Activated T-cell treated with anti-CD3 and anti-CD28 coated beads, Interleukin-2, amount 50 U/mL, for 72 hours (primary cell): Measurements from ENCODE around the gene CCNB3. TPM values are rescaled to one million over a fixed set of nuclear protein-coding genes. Genes with fewer than 3 reads are reported as not detected.
"Not testable (repeated sequence)": the region's sequence is repeated elsewhere in the genome, so short reads cannot be mapped to it uniquely, and the experiment has no call there.

Experiments used
- ATAC-seq, 2 donors: fragments of 150-1000 bp; cut with Tn5 transposase; replicated peaks in 1 of 2; 2 replicates each; pipeline ENCODE4 v1.10.0; 2021; ENCODE audit warnings: moderate library complexity in 2 of 2, mild to moderate bottlenecking in 1 of 2
- DNase-seq, 2 donors: peaks; one replicate each; pipeline ENCODE4 v3.0.0; 2021 to 2022; ENCODE audit warnings: mixed read lengths in 1 of 2
- H3K27ac Mint-ChIP-seq: one replicate; pipeline ENCODE4 v1.8.0; 2022; ENCODE audit warnings: mild to moderate bottlenecking, moderate library complexity, mixed read lengths
- H3K27me3 Mint-ChIP-seq: one replicate; pipeline ENCODE4 v1.8.0; 2022; ENCODE audit warnings: low read depth, mixed read lengths
- H3K36me3 Mint-ChIP-seq, 2 donors: one replicate each; pipeline ENCODE4 v1.8.0; 2022; ENCODE audit warnings: mixed read lengths in 2 of 2, mild to moderate bottlenecking in 1 of 2; ENCODE audit not compliant: insufficient read depth in 2 of 2
- H3K4me1 Mint-ChIP-seq: one replicate; pipeline ENCODE4 v1.8.0; 2022; ENCODE audit warnings: low read depth, mixed read lengths
- H3K4me3 Mint-ChIP-seq, 2 donors: one replicate each; pipeline ENCODE4 v1.8.0; 2022; ENCODE audit warnings: mild to moderate bottlenecking in 2 of 2, mixed read lengths in 2 of 2, moderate library complexity in 2 of 2
- H3K9me3 Mint-ChIP-seq, 2 donors: one replicate each; pipeline ENCODE4 v1.8.0; 2022; ENCODE audit warnings: mixed read lengths in 2 of 2
- total RNA-seq, 2 donors: library from RNA; stranded (reverse); gene quantifications; one replicate each; pipeline ENCODE4 v1.2.3, GENCODE V29; 2022

The CCNB3 gene
- total RNA-seq, 2 donors from 2014 or later: 0.35 to 0.50 TPM

DNA sequence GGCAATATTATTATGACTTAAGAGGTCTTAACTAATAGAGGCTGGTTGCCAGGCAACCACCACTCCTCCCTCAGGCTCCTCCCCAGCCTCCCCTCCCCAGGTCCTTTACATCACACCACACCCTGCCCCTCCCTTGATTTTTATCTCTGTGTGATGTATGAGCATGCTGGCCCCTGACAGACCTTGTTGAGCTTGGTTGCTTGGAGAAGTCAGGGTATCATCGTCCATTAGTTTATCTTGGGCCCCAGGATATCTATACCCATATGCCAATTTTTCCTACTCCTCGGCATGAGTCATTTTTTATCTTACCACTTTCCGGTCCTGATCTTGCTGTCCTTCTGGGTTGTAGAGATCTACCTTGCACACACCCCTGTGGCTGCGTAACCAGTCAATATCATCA lies 6.2 kb upstream of the CCNB3 start:
- Mint-ChIP-seq H3K27ac (no peak overlapping the region), H3K27me3 (peaks cover 46% of the 10 kb centered on the region), H3K4me1 (no peaks in the 10 kb centered on the region), H3K36me3 (no peaks in the 10 kb centered on the region), H3K4me3 (no peak overlapping the region), H3K9me3 (no peaks in the 10 kb centered on the region)
- DNase-seq: no peak
- ATAC-seq: no peak

DNA sequence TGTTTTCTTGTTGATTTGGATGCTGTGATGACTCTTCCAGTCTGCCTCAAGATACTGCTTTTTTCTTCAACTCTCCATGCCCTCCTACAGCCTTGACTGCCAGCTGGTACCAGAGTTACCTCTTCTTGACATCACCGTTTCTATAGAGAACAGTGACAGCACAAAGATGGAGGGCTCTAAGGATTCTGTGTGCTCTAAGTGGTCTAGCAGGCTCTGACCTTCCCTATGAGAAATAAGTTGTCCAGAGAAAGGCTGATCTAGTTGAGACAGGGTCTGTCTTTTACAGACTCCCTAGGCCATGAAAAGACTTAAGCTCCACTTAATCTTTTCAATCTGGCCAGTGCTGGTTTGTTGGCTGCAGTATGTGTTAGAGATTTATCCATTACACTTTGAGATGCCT lies 3.7 kb upstream of the CCNB3 start, which contains the start of gene AKAP4:
Gene AKAP4 (minus strand): TSS at position 101 of the 400 bp plus-strand sequence. CDS start 118 bp downstream, outside the sequence.
- Mint-ChIP-seq H3K9me3 (no peaks in the 10 kb centered on the region), H3K4me3 (no peak within 1 kb of the TSS), H3K27ac (peak within 1 kb of the TSS; percentile 76), H3K4me1 (peaks cover 6% of the 10 kb centered on the region), H3K36me3 (no peaks in the 10 kb centered on the region), H3K27me3 (peaks cover 33% of the 10 kb centered on the region)
- ATAC-seq (no peak), DNase-seq (no peak)

DNA sequence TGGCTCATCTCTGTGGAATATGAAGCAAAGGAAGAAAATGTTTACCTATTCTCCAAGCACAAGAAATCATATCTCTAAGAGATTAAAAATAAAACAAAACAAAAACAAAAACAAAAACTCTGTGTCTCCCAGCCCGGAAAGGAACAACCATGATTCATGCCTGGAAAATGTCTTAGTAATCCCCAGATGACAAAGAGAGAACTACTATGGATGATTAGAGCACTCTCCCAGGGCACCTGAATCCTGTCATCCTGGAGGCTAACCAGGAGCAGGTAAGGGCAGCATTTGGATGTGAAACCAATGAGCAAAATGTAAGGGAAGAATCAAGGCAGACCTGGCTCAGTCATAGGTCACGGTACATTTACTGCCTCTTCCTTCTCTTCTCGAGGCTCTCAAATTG lies 2.0 kb upstream of the CCNB3 start:
- DNase-seq (no peak), ATAC-seq (no peak)
- Mint-ChIP-seq H3K4me3 (no peak overlapping the region), H3K27me3 (peaks cover 21% of the 10 kb centered on the region), H3K9me3 (no peaks in the 10 kb centered on the region), H3K4me1 (peaks cover 6% of the 10 kb centered on the region), H3K27ac (no peak overlapping the region), H3K36me3 (no peaks in the 10 kb centered on the region)

DNA sequence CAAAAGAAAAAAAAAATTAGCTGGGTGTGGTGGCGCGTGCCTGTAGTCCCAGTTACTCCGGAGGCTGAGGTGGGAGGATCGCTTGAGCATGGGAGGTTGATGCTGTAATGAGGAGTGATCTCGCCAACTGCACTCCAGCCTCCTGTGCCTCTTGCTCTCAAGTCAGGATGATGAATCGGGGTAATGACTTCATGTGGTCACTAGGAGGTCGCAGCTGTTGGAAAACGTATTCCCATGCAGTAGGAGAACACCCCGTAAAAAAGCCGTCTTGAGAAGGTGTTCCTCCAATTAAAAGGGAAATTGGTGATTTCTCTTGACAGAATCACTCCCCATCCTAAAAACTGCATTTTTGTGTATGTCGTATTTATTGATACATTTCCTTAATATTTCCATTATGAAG lies 2.2 kb downstream of the CCNB3 start:
- Mint-ChIP-seq H3K36me3 (no peaks in the 10 kb centered on the region), H3K4me3 (no peak overlapping the region), H3K4me1 (peaks cover 6% of the 10 kb centered on the region), H3K27me3 (peaks cover 10% of the 10 kb centered on the region), H3K9me3 (no peaks in the 10 kb centered on the region), H3K27ac (peak overlapping the region; percentile 38)
- no peak for DNase-seq
- ATAC-seq: no peak

DNA sequence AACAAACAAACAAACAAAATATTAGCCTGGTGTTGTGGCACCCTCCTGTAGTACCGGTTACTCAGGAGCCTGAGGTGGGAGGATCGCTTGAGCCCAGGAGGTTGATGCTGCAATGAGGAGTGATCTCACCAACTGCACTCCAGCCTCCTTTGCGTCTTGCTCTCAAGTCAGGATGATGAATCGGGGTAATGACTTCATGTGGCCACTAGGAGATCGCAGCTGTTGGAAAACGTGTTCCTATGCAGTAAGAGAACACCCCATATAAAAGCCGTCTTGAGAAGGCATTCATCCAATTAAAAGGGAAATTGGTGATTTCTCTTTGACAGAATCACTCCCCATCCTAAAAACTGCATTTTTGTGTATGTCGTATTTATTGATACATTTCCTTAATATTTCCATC lies 6.9 kb downstream of the CCNB3 start:
- no peak for DNase-seq
- no peak overlapping the region for H3K27ac Mint-ChIP-seq
- no peaks in the 10 kb centered on the region for H3K36me3 Mint-ChIP-seq
- H3K4me1 Mint-ChIP-seq: no peaks in the 10 kb centered on the region
- no peak overlapping the region for H3K4me3 Mint-ChIP-seq
- no peaks in the 10 kb centered on the region for H3K9me3 Mint-ChIP-seq
- no peak for ATAC-seq
- peaks cover 17% of the 10 kb centered on the region for H3K27me3 Mint-ChIP-seq

DNA sequence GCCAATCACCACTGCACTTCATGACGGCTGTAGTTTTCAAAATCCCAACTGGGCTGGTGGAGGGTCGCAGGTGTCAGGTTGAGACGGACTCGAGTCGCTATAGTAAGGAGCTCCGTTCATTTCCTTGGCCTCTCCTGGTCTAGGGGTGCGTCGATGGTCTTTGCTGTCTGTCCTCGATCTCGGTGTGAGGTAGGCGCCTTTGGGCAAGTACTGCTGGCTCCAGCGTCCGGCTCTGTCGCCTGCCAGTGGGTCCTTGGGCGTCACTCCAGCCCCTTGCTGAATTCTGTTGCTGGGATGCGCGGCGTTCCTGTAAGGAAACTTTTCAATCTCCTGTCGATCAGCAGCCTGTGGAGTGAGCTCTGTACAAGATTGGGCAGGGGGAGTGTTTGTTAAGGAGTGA lies 76.7 kb downstream of the CCNB3 start:
- no peak overlapping the region for H3K27ac Mint-ChIP-seq
- H3K4me1 Mint-ChIP-seq: no peaks in the 10 kb centered on the region
- DNase-seq (no peak), ATAC-seq (no peak)
- no peaks in the 10 kb centered on the region for H3K36me3 Mint-ChIP-seq
- H3K4me3 Mint-ChIP-seq: no peak overlapping the region
- no peaks in the 10 kb centered on the region for H3K9me3 Mint-ChIP-seq
- peaks cover 28% of the 10 kb centered on the region for H3K27me3 Mint-ChIP-seq

DNA sequence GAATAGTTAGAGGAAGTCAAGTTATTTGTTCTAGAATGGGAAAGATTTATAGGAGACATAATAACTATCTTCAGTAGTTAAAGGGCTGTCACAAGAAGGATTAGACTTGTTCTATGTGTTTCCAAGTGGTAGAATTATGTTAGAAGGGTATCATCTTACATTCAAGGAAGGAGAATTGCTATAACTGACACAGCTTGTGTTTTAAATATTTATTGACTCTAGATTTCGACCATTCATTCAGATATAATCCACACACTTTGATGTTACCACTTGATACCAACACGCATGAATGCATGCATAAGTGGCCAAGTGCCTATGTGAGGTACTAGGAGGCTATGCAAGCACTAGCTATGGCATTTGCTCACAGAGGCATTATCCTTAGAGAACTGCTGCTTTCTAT lies 122.7 kb downstream of the CCNB3 start:
- ATAC-seq (no peak), DNase-seq (no peak)
- Mint-ChIP-seq H3K27ac (no peak overlapping the region), H3K36me3 (no peaks in the 10 kb centered on the region), H3K4me1 (no peaks in the 10 kb centered on the region), H3K4me3 (no peak overlapping the region), H3K27me3 (peaks cover 18% of the 10 kb centered on the region), H3K9me3 (no peaks in the 10 kb centered on the region)

DNA sequence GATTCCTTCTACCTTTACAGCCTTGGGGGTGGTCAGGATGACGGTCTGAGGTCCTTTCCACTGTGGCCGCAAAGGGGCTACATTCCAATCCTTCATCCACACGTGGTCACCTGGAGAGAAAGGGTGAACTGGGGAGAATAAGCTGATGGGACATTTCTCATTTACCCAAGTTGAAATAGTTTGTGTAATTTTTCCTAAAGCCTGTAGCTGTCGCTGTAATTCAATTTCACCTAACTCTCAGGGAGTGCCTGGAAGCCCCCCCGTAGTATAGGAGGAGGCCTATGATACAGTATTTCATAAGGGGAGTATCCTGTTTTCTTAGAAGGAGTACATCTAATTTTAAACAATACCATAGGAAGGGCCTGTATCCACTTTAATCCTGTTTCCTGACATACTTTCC lies 128.1 kb downstream of the CCNB3 start:
- ATAC-seq, H3K4me1 Mint-ChIP-seq, H3K27me3 Mint-ChIP-seq: not testable (repeated sequence)

DNA sequence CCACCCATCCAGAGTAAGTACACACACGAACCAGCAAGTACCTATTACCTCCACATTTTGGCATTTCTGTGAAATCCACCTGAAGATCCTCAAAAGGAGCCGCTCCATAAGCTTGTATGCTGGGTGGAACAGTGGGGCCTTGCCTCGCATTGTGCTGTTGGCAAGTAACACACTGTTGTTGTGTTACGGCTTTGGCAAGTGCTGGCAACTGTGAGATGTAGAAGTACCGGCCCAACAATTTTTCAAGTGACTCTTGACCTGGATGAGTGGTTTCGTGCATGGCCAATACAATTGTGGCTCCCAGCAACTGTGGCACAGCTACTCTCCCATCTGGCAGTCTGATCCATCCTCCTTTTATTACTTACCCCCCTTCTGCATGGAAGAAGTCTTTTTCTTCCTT lies 128.7 kb downstream of the CCNB3 start:
- Mint-ChIP-seq H3K36me3 (no peaks in the 10 kb centered on the region), H3K9me3 (peaks cover 0 to 1% of the 10 kb centered on the region in 2 donors), H3K27ac (no peak overlapping the region), H3K4me1 (no peaks in the 10 kb centered on the region), H3K4me3 (no peak overlapping the region), H3K27me3 (no peaks in the 10 kb centered on the region)
- DNase-seq (no peak), ATAC-seq (no peak)

More for the DNA sequence above, 128.1 kb downstream of the CCNB3 start:
- not testable (repeated sequence) for H3K9me3 Mint-ChIP-seq, DNase-seq, H3K27ac Mint-ChIP-seq, H3K36me3 Mint-ChIP-seq, H3K4me3 Mint-ChIP-seq

DNA sequence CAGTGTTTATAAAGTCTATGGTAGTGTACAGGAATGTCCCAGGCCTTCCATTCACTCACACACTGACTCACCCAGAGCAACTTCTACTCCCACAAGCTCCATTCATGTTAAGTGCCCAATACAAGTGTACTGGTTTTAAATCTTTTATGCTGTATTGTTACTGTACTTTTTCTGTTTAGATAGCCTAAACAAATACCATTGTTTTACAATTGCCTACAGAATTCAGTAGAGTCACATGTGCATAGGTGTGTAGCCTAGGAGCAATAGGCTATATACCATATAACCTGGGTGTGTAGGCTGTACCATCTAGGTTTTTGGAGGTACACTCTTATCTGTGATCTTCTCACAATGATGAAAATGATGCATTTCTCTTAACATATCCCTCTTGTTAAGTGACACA lies 139.4 kb downstream of the CCNB3 start:
- Mint-ChIP-seq H3K27me3 (peaks cover 22% of the 10 kb centered on the region), H3K36me3 (no peaks in the 10 kb centered on the region), H3K4me3 (no peak overlapping the region), H3K4me1 (no peaks in the 10 kb centered on the region), H3K27ac (no peak overlapping the region), H3K9me3 (no peaks in the 10 kb centered on the region)
- DNase-seq: no peak
- ATAC-seq: no peak

DNA sequence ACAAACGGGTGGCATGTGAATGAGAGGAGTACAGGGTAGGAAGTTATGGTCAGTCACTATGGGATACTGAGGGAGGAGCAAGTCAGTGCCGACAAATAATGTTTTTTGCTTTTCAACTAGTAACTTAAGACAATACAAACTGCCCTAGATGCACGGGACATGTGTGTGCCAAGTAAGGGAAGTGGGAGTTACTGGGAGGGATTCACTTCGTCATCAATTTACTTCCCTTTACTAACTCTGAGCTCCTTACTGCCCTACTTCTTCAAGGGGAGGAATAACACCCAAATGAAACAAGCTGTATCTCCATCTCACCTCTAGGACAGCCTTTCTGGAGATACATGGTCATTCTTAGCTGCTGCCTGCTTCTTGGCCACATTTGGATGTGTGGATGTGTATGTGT lies 168.4 kb downstream of the CCNB3 start:
- Mint-ChIP-seq H3K9me3 (no peaks in the 10 kb centered on the region), H3K36me3 (no peaks in the 10 kb centered on the region), H3K27ac (no peak overlapping the region), H3K4me1 (no peaks in the 10 kb centered on the region), H3K27me3 (peaks cover 28% of the 10 kb centered on the region), H3K4me3 (no peak overlapping the region)
- DNase-seq: no peak
- ATAC-seq: no peak

DNA sequence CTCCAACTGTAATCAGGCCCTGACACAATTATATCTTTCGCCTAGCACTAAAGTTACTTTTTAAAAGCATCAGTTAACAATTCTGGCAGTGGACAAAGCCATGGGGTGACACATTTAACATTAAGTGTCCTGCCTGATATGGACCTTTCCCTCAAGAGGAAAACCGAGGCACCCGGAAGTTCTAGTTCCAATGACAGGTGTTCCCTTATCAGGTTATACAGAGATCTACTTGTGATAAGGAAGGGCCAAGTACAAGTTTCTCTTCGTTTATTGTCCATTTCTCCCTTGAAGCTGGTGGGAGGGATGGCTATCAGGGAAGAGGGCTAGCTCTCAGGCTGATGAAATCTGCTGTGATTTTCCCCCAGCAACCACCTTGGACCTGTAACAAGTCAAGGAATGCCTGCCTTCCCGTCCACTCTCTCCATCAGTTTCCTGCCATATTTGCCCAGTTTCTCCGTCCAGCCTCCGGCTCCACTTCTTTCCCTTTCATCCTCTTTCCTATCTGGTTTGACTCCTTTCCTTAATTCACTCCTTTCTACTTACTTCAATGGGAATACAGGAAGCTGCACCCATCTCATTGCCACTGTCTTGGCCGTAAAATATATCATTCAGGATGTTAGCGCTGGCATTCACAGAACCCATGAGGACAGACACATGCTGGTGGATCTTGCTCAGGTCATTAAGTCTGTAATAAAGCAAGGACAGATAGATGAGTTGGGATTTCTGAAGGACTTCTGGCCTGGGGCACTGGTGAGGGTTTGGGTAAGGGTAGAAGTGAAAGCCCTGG lies 171.1 kb downstream of the CCNB3 start:
- DNase-seq (no peak), ATAC-seq (no peak)
- Mint-ChIP-seq H3K36me3 (no peaks in the 10 kb centered on the region), H3K27ac (no peak overlapping the region), H3K4me3 (no peak overlapping the region), H3K27me3 (peaks cover 17% of the 10 kb centered on the region), H3K9me3 (no peaks in the 10 kb centered on the region), H3K4me1 (no peaks in the 10 kb centered on the region)

DNA sequence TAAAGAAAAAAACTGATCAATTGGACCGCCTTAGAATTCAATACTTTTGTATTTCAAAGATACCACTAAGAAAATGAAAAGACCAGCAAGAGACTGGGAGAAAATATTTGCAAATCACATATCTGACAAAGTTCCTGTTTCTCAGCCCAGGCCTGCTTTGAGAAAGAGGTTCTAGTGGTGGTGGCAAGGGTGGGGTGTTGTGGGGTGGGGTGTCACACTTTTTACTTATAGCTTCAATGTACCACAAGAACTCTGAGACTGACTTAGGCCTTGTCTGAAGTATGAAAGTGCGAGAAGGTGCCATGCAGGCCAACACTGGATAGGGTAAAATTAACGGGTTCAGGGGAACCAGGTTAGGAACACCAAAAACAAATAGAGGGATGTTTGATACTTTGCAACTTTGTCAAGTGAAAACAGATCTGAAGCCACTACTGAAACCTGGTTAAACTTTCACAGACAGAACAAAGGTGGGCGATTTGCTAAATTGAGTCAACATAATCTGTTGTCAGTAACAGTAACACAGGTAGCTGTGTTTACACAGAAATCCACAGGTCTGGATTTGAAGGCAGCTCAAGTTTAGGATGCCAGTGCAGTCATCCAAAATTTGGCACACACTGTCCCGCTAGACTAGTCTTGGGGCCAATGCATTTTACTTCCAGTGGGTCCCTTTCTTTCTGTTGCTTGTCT lies 177.3 kb downstream of the CCNB3 start:
- H3K4me1 Mint-ChIP-seq: no peaks in the 10 kb centered on the region
- peaks cover 36% of the 10 kb centered on the region for H3K27me3 Mint-ChIP-seq
- no peaks in the 10 kb centered on the region for H3K9me3 Mint-ChIP-seq
- no peaks in the 10 kb centered on the region for H3K36me3 Mint-ChIP-seq
- H3K4me3 Mint-ChIP-seq: no peak overlapping the region
- ATAC-seq (no peak), DNase-seq (no peak)
- no peak overlapping the region for H3K27ac Mint-ChIP-seq
